ENCODE measurements around the gene VASH2.
"Not testable (repeated sequence)": the region's sequence is repeated elsewhere in the genome, so short reads cannot be mapped to it uniquely, and the experiment has no call there.

The VASH2 gene

GRCh38 chr1:212981025-212981495 lies 30.7 kb downstream of the VASH2 start:
- no peak for DNase-seq (ENCODE audit: low spot score)

GRCh38 chr1:212981571-212982328 lies 31.4 kb downstream of the VASH2 start:
- DNase-seq (ENCODE audit: low spot score) = no peak

- DNase-seq (ENCODE audit: low spot score) = no peak
Measured at GRCh38 chr1:212982430-212983152, 32.2 kb downstream of the VASH2 start.

- no peak for DNase-seq (ENCODE audit: low spot score)
Measured at GRCh38 chr1:212983482-212983881, 33.1 kb downstream of the VASH2 start.

GRCh38 chr1:212984522-212985291 lies 34.4 kb downstream of the VASH2 start:
- no peak for DNase-seq (ENCODE audit: low spot score)

GRCh38 chr1:212986551-212986950 lies 36.2 kb downstream of the VASH2 start:
- DNase-seq (ENCODE audit: low spot score) = no peak

- DNase-seq (ENCODE audit: low spot score) = no peak
Measured at GRCh38 chr1:212987702-212988322, 37.5 kb downstream of the VASH2 start.

GRCh38 chr1:212990276-212990675 lies 39.9 kb downstream of the VASH2 start:
- DNase-seq (ENCODE audit: low spot score) = no peak

GRCh38 chr1:212993960-212994359 lies 43.6 kb downstream of the VASH2 start:
- not testable (repeated sequence) for DNase-seq (ENCODE audit: low spot score)

GRCh38 chr1:212994926-212995325 lies 44.6 kb downstream of the VASH2 start:
- DNase-seq (ENCODE audit: low spot score) = no peak

GRCh38 chr1:213003256-213003655 lies 52.9 kb downstream of the VASH2 start:
- DNase-seq (ENCODE audit: low spot score) = no peak

- no peak for DNase-seq (ENCODE audit: low spot score)
Measured at GRCh38 chr1:213008564-213008963, 58.2 kb downstream of the VASH2 start.

GRCh38 chr1:213014642-213015041 lies 64.3 kb downstream of the VASH2 start:
- peak; percentile 16 for DNase-seq (ENCODE audit: low spot score)

- peak; percentile 96 for DNase-seq (ENCODE audit: low spot score)
Measured at GRCh38 chr1:213015099-213016050, 65.0 kb downstream of the VASH2 start, which contains the start of gene ANGEL2. TSS of gene ANGEL2 (minus strand) at chr1:213015867. CDS start at chr1:213015671, 196 bp downstream.

GRCh38 chr1:213017447-213018273 lies 67.3 kb downstream of the VASH2 start:
- no peak for DNase-seq (ENCODE audit: low spot score)

- no peak for DNase-seq (ENCODE audit: low spot score)
Measured at GRCh38 chr1:213019450-213019849, 69.1 kb downstream of the VASH2 start.

- no peak for DNase-seq (ENCODE audit: low spot score)
Measured at GRCh38 chr1:213020016-213020415, 69.7 kb downstream of the VASH2 start.

GRCh38 chr1:213027024-213027423 lies 76.7 kb downstream of the VASH2 start:
- DNase-seq (ENCODE audit: low spot score) = not testable (repeated sequence)

- DNase-seq (ENCODE audit: low spot score) = no peak
Measured at GRCh38 chr1:213032651-213033050, 82.3 kb downstream of the VASH2 start.

- no peak for DNase-seq (ENCODE audit: low spot score)
Measured at GRCh38 chr1:213034713-213035112, 84.4 kb downstream of the VASH2 start.
